GM19193 (cell line): Measurements from ENCODE around the gene TTC22.

Source experiments
- POLR2A ChIP-seq: IDR thresholded peaks from 4 replicates; pipeline ENCODE4 v1.6.1; 2011; ENCODE audit not compliant: insufficient read depth, insufficient read length; ENCODE audit errors: extremely low read depth

The TTC22 gene

GRCh38 chr1:54815086-54815876, 14.2 kb upstream of the TTC22 start:
- no peak for TF ChIP-seq POLR2A

DNA sequence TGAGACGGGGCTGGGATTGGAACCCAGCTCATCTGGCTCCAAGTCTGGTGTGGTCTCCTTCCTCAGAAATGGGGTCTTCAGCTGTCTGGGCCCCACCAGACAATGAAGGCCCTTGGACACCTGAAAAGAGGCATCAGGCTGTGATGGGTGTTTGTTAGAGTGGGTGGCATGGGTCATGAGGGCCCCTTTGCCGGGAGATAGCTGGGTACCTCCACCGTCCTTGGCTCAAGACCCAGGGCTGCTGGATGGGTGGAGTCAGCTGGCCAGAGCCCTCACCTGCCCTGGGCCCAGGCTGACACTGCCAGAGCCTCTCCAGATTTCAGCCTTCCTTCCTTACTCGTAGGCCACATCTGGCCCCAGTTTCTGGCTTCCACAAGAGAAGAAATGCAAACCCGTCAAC, 13.4 kb upstream of the TTC22 start:
- no peak for TF ChIP-seq POLR2A

- TF ChIP-seq POLR2A, result no peak
These were observed 13.0 kb upstream of the TTC22 start for GRCh38 chr1:54814126-54814498.

DNA sequence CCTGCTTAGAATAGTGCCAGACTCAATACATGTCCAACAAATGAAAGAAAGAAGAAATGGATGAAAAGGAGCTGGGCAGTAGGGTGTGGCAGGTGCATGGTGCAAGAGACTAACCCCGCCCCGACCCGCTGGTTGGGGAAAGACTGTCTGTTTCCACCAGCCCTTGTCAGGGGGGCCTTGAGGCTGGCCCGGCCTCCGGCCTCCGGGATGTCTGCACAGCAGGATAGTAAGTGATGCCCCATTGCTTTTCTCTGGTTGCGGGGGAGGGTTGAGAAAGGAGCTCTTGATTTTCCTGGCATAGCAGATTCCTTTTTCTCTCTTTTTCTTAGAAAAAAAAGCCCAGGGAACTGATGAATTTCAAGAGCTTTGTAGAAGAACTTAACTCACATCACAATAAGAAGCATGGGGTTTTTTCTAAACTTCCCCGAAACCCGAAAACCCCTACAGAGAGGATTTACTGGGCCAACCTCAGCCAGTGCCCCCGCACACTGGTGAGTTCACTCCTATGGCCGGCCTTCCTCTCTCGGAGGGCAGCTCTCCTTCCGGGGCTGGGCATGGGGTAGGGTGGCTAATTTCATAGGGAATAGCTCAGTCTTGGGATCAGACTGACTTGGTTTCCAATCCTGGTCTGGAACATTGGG, 12.5 kb upstream of the TTC22 start:
- no peak for TF ChIP-seq POLR2A

- no peak for TF ChIP-seq POLR2A
These were observed 11.8 kb upstream of the TTC22 start for GRCh38 chr1:54812801-54813484.

DNA sequence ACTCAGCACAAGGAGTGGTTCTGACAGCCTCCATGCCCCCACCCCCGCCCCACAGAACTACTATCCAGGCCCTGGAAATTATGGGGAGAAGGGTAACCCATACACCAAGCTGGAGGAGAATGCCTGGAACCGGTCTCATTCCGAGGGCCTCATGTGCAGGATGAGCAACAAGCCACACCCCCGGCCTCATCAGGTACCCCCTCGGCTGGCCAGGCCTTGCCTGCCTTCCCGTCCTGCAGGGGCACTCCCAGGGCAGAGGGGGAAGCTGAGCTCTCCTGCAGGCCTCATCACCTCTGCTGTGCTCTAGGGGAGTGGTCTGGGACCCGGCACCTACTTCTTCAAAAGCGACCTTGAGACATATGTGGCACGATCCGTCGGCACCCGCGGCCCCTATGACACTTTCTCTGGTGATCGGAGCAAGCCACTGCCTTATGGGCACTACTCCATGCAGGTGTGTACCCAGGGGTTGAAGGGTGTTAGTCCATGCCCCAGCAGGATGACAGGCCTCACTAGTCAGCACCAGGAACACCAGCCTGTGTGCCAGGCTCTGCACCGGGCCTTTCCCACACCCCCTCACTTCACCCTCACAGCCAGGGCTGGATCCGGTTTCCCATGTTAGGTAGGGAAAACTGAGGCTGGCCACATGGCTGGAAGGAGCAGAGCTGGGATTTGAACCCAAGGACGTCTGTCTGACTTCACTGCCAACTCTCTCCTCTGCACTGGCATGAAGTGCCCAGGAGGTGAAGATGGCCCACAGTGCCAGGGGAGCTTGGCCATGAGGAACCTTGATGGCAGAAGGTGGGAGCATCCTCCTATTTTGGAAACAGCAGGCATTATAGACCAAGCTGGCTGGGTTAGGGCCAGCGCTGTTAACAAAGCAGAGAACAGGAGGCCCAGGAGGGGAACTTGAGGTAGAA, 10.9 kb upstream of the TTC22 start:
- no peak for TF ChIP-seq POLR2A

GRCh38 chr1:54811066-54811465, 9.9 kb upstream of the TTC22 start:
- no peak for TF ChIP-seq POLR2A

- TF ChIP-seq POLR2A, result no peak
These were observed 9.2 kb upstream of the TTC22 start for GRCh38 chr1:54810153-54810942.

GRCh38 chr1:54809496-54810074, 8.5 kb upstream of the TTC22 start:
- no peak for TF ChIP-seq POLR2A

DNA sequence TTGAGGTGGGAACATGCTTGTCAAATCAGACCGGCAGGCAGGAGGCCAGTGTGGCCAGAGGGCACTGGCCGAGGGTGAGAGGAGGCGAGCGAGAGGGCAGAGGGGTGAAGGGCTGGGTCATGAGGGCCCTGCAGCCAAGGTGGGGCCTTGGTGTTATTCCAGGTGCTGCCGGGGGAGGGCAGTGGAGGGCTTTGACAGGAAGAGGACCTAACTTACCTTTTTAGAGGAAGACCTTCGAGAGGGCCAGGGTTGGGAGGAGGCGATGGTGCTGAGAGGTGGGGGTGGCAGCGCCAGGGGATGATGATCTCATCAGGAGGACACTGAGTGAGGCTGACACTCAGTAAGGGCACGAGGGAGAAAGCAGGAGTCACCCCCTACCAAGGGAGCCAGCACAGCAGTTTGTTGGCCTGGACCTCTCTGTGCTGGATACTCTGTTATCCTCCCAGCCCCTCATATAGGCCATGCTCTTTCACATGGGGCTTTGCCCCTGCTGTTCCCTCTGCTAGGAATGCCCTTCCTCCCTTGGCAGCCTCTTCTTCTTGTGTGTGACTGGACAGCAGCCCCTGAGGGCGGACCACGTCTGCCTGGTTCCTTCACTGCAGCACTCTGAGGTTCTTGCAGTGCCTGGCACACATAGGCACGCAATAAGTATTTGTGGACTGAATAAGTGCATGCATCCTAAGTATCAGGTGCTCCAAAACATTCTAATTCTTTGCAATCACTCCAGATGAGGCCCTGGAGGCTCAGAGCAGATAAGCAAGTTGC, 7.5 kb upstream of the TTC22 start:
- TF ChIP-seq POLR2A, result no peak

- no peak for TF ChIP-seq POLR2A
These were observed 6.6 kb upstream of the TTC22 start for GRCh38 chr1:54807756-54808155.

DNA sequence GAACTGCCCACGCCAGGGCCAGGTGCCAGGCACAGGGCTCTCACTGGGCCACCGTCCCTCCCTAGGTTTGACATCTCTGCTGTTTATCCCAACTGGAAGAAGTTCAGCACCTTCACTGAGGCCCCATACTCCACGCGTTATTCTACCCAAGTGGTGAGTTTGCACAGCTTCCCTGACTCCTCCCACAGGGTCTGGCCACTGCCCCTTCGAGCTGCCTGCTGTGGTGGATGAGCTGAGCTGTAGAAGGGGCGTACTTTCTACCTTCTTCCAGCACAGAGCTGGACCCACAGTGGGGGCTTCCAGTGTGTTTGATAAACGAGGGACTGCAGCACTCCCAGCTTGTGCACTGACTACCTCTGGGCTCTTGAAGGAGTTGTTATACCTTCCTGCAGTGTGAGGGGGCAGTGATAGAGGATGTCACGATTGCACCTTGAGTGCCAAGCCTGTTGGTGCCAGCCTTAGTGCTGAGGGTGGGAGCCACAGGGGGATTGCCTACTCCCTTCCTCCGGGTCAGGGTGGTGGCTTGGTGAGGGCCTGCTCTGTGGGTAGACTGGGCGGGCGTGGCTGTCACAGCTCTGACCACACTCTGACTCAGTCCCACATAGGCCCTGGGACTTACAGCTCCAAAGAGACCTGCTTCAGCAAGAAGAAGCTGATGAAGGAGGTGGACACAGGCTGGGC, 5.9 kb upstream of the TTC22 start:
- no peak for TF ChIP-seq POLR2A
